Upper lobe of left lung (tissue), 4 donors: ENCODE data around the gene RANGRF.

Experiments
- CTCF ChIP-seq, 6 experiments: fragments of 450-650 bp in 4 of 6; fragments of 200-600 bp in 2 of 6; sonication (generic) in 2 of 6; IDR thresholded peaks; one replicate each; pipeline ENCODE4 v1.5.1; 2016 to 2019; ENCODE audit warnings: antibody characterized with exemption in 6 of 6
- EP300 ChIP-seq, 4 donors: sonication (generic); formaldehyde crosslinking; IDR thresholded peaks; one replicate each; pipeline ENCODE4 v1.5.1; 2017; ENCODE audit warnings: antibody characterized with exemption in 4 of 4, control low read depth in 2 of 4
- POLR2A ChIP-seq, 4 donors: fragments of 450-650 bp; IDR thresholded peaks; one replicate each; pipeline ENCODE4 v1.5.1; 2016 to 2017; ENCODE audit warnings: antibody characterized with exemption in 4 of 4, mild to moderate bottlenecking in 2 of 4

- TF ChIP-seq POLR2A (IDR thresholded peaks at IDR 0.05): peak in 3 of 4 donors; percentile 36 to 56 (median 39)
- TF ChIP-seq CTCF (IDR thresholded peaks at IDR 0.05): peak in 2 of 6 experiments; percentile 8 to 14
- TF ChIP-seq EP300 (IDR thresholded peaks at IDR 0.05): no peak
These were observed 39.5 kb upstream of the RANGRF start, which contains the start of gene PFAS for GRCh38 chr17:8248751-8249607.
